ENCODE measurements around the gene ABR.
A peak's percentile ranks its signal among the peaks of the same experiment; 100 is the strongest.
"Not testable (repeated sequence)": the region's sequence is repeated elsewhere in the genome, so short reads cannot be mapped to it uniquely, and the experiment has no call there.

Gene ABR

GRCh38 chr17:1199271-1199743 lies 19.5 kb upstream of the ABR start:
- DNase-seq = not testable (repeated sequence)

GRCh38 chr17:1197781-1198490 lies 18.2 kb upstream of the ABR start:
- peak; percentile 99 for DNase-seq

GRCh38 chr17:1197379-1197778 lies 17.6 kb upstream of the ABR start:
- peak; percentile 73 for DNase-seq

- no peak for DNase-seq
Observed at GRCh38 chr17:1196946-1197345, 17.2 kb upstream of the ABR start.

GRCh38 chr17:1192911-1193699 lies 13.3 kb upstream of the ABR start:
- no peak for DNase-seq

GRCh38 chr17:1190751-1191331 lies 11.1 kb upstream of the ABR start:
- DNase-seq = no peak

GRCh38 chr17:1188812-1189504 lies 9.2 kb upstream of the ABR start:
- no peak for DNase-seq

- peak; percentile 79 for DNase-seq
Observed at GRCh38 chr17:1186923-1187771, 7.4 kb upstream of the ABR start.

GRCh38 chr17:1186214-1186820 lies 6.5 kb upstream of the ABR start:
- DNase-seq = no peak

GRCh38 chr17:1183171-1183873 lies 3.5 kb upstream of the ABR start:
- peak; percentile 42 for DNase-seq

- DNase-seq = no peak
Observed at GRCh38 chr17:1182811-1183170, 3.0 kb upstream of the ABR start.

GRCh38 chr17:1181753-1182137 lies 2.0 kb upstream of the ABR start:
- DNase-seq = no peak

GRCh38 chr17:1180958-1181752 lies 1.4 kb upstream of the ABR start:
- no peak for DNase-seq

- DNase-seq = no peak
Observed at GRCh38 chr17:1179112-1179817, 516 bp downstream of the ABR start.

GRCh38 chr17:1177016-1177700 lies 2.6 kb downstream of the ABR start:
- no peak for DNase-seq

GRCh38 chr17:1174263-1174880 lies 5.4 kb downstream of the ABR start:
- DNase-seq = no peak

- DNase-seq = no peak
Observed at GRCh38 chr17:1173432-1174262, 6.1 kb downstream of the ABR start.

GRCh38 chr17:1171953-1172352 lies 7.8 kb downstream of the ABR start:
- no peak for DNase-seq
